Mesothelial cell of epicardium (in vitro differentiated cells): ENCODE results near the gene NIF3L1. TPM values are rescaled to one million over a fixed set of nuclear protein-coding genes. Genes with fewer than 3 reads are reported as not detected.

ENCODE experiments used
- DNase-seq, 2 experiments: peaks; one replicate each; pipeline ENCODE4 v3.0.0; 2021; ENCODE audit warnings: low spot score in 2 of 2; ENCODE audit not compliant: unreplicated experiment in 2 of 2
- H3K27ac Mint-ChIP-seq: 2 replicates; pipeline ENCODE4 v1.8.0; 2021; ENCODE audit warnings: mixed read lengths
- H3K27me3 Mint-ChIP-seq: 2 replicates; pipeline ENCODE4 v1.8.0; 2021; ENCODE audit warnings: low read depth, mixed read lengths
- H3K36me3 Mint-ChIP-seq: 2 replicates; pipeline ENCODE4 v1.8.0; 2021; ENCODE audit warnings: mixed read lengths
- H3K4me1 Mint-ChIP-seq: 2 replicates; pipeline ENCODE4 v1.8.0; 2021; ENCODE audit warnings: mixed read lengths
- H3K4me3 Mint-ChIP-seq: 2 replicates; pipeline ENCODE4 v1.8.0; 2021; ENCODE audit warnings: mild to moderate bottlenecking, moderate library complexity, mixed read lengths
- H3K9me3 Mint-ChIP-seq: 2 replicates; pipeline ENCODE4 v1.8.0; 2021; ENCODE audit warnings: mixed read lengths
- CTCF ChIP-seq: fragments of 200-600 bp; sonication (generic); IDR thresholded peaks from one replicate; pipeline ENCODE4 v1.5.0; 2021; ENCODE audit warnings: antibody characterized with exemption; ENCODE audit not compliant: unreplicated experiment
- total RNA-seq: library from RNA; stranded (reverse); gene quantifications from 3 replicates; pipeline ENCODE4 v1.2.1, GENCODE V29; 2021

NIF3L1 gene
- total RNA-seq, 1 donor from 2014 or later, result 24.8 TPM

- no peak for DNase-seq
- no peaks in the 10 kb centered on the region for H3K4me1 Mint-ChIP-seq
- H3K27ac Mint-ChIP-seq, result no peak overlapping the region
- no peaks in the 10 kb centered on the region for H3K27me3 Mint-ChIP-seq
- no peaks in the 10 kb centered on the region for H3K9me3 Mint-ChIP-seq
- TF ChIP-seq CTCF, result no peak
- H3K36me3 Mint-ChIP-seq, result peaks cover 9% of the 10 kb centered on the region
- no peak overlapping the region for H3K4me3 Mint-ChIP-seq
Observed at GRCh38 chr2:200847269-200847668, 41.9 kb upstream of the NIF3L1 start.

DNA sequence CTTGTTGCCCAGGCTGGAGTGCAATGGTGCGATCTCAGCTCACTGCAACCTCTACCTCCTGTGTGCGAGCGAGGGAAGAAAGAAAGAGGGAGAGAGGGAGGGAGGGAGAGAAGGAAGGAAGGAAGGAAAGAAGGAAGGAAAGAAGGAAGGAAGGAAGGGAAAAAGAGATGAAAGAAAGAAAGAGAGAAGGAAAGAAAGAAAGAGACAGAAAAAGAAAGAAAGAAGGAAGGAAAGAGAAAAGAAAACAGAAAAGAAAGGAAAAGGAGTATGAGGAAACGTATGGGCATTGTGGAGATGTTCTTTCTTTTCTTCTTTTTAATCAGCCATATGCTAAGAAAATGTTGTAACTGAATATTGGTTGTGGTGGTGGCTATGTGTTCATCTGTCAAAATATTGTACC is 41.2 kb upstream of the NIF3L1 start:
- no peaks in the 10 kb centered on the region for H3K4me1 Mint-ChIP-seq
- no peaks in the 10 kb centered on the region for H3K27me3 Mint-ChIP-seq
- no peak overlapping the region for H3K27ac Mint-ChIP-seq
- no peak overlapping the region for H3K4me3 Mint-ChIP-seq
- no peak for DNase-seq
- no peaks in the 10 kb centered on the region for H3K9me3 Mint-ChIP-seq
- no peak for TF ChIP-seq CTCF
- peaks cover 15% of the 10 kb centered on the region for H3K36me3 Mint-ChIP-seq

DNA sequence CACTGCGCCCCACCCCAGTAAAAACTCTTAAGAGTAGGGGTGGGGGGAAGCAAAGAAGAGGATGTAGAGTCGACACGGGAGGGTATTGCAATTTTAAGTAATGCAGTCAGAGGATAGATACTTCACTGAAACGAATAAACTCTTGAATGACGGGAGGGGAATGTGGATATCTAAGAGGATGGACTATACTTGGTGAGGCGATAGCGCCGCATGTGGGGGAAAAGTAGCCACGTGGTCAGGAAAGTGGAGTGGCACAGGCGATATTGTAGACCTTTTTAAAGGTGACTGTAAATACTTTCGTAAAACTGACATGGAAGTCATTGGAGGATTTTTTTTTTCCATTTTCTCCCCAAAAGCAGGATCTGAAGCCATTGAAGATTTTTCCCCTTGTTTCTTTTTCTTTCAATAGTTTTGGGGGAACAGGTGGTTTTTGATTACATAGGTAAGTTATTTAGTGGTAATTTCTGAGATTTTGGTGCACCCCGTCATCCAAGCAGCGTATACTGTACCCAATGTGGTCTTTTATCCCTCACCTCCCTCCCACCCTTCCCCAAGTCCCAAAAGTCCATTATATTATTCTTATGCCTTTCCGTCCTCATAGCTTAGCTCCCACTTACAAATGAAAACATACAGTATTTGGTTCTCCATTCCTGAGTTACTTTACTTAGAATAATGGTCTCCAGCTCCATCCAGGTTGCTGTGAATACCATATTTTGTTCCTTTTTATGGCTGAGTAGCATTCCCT is 38.5 kb upstream of the NIF3L1 start:
- Mint-ChIP-seq H3K4me3 (no peak overlapping the region), H3K4me1 (no peaks in the 10 kb centered on the region), H3K27me3 (no peaks in the 10 kb centered on the region), H3K36me3 (peaks cover 27% of the 10 kb centered on the region), H3K9me3 (no peaks in the 10 kb centered on the region), H3K27ac (no peak overlapping the region)
- no peak for DNase-seq
- no peak for TF ChIP-seq CTCF

- no peak overlapping the region for H3K4me3 Mint-ChIP-seq
- H3K27me3 Mint-ChIP-seq, result no peaks in the 10 kb centered on the region
- no peak for DNase-seq
- TF ChIP-seq CTCF, result no peak
- H3K27ac Mint-ChIP-seq, result no peak overlapping the region
- H3K9me3 Mint-ChIP-seq, result no peaks in the 10 kb centered on the region
- H3K36me3 Mint-ChIP-seq, result peaks cover 31% of the 10 kb centered on the region
- H3K4me1 Mint-ChIP-seq, result no peaks in the 10 kb centered on the region
Observed at GRCh38 chr2:200851398-200852248, 37.5 kb upstream of the NIF3L1 start.

DNA sequence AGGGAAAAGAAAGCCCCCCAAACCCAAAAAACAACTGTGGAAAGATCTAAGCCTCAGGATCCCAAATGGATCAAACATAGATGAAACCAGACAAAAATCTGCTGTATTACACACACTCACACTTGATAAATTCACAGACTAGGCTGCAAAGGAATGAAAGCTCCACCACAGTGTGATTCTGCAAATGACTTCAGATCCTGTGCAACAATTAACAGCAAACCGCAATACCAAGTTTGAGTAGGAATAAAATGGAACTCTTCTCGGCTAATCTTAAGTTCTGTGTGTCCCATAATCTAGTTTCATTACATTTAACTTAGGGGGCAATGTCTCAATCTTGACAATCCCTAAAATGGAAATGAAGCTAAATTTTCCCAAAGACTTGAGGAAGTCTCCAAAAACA is 36.6 kb upstream of the NIF3L1 start:
- Mint-ChIP-seq H3K4me3 (no peak overlapping the region), H3K36me3 (peaks cover 41% of the 10 kb centered on the region), H3K27me3 (no peaks in the 10 kb centered on the region), H3K4me1 (no peaks in the 10 kb centered on the region), H3K27ac (no peak overlapping the region), H3K9me3 (no peaks in the 10 kb centered on the region)
- TF ChIP-seq CTCF, result no peak
- no peak for DNase-seq
